Parathyroid adenoma (tissue), 2 donors: ENCODE measurements around the gene GIPC1.

Source experiments
- H2AFZ ChIP-seq: fragments of 300-600 bp; sonication (generic); one replicate; pipeline ENCODE4 v1.7.0; 2017; ENCODE audit warnings: antibody characterized with exemption, mild to moderate bottlenecking
- H3K27ac ChIP-seq: fragments of 300-600 bp; sonication (generic); one replicate; pipeline ENCODE4 v1.7.0; 2017
- H3K27me3 ChIP-seq: fragments of 300-600 bp; sonication (generic); one replicate; pipeline ENCODE4 v1.7.0; 2017; ENCODE audit warnings: low read length; ENCODE audit not compliant: control insufficient read depth, insufficient read depth
- H3K36me3 ChIP-seq: fragments of 300-600 bp; sonication (generic); one replicate; pipeline ENCODE4 v1.7.0; 2017; ENCODE audit warnings: low read length; ENCODE audit not compliant: control insufficient read depth, insufficient read depth
- H3K4me1 ChIP-seq: fragments of 300-600 bp; sonication (generic); one replicate; pipeline ENCODE4 v1.7.0; 2017; ENCODE audit warnings: control low read depth
- H3K4me2 ChIP-seq: fragments of 300-600 bp; sonication (generic); one replicate; pipeline ENCODE4 v1.7.0; 2017; ENCODE audit warnings: low read length
- H3K4me3 ChIP-seq: fragments of 300-600 bp; sonication (generic); one replicate; pipeline ENCODE4 v1.7.0; 2017; ENCODE audit warnings: low read depth, low read length
- H3K79me2 ChIP-seq: fragments of 300-600 bp; sonication (generic); one replicate; pipeline ENCODE4 v1.7.0; 2017; ENCODE audit warnings: control low read depth
- H3K9ac ChIP-seq: fragments of 300-600 bp; sonication (generic); one replicate; pipeline ENCODE4 v1.7.0; 2017; ENCODE audit warnings: mild to moderate bottlenecking
- H3K9me3 ChIP-seq: fragments of 300-600 bp; sonication (generic); one replicate; pipeline ENCODE4 v1.7.0; 2017; ENCODE audit warnings: low read length; ENCODE audit not compliant: control insufficient read depth
- CTCF ChIP-seq: fragments of 300-600 bp; sonication (generic); IDR thresholded peaks from one replicate; pipeline ENCODE4 v1.7.0; 2017; ENCODE audit warnings: antibody characterized with exemption, mild to moderate bottlenecking
- donor health status: primary hyperparathyroidism.

The GIPC1 gene

GRCh38 chr19:14526423-14526822 lies 30.5 kb upstream of the GIPC1 start:
- no peak overlapping the region for H3K27ac ChIP-seq

GRCh38 chr19:14525729-14526128 lies 29.8 kb upstream of the GIPC1 start:
- Histone ChIP-seq H3K4me1 (no peaks in the 10 kb centered on the region), H3K27ac (no peak overlapping the region)

More at GRCh38 chr19:14526423-14526822, 30.5 kb upstream of the GIPC1 start:
- Histone ChIP-seq H3K9me3 (no peaks in the 10 kb centered on the region), H3K9ac (no peak overlapping the region), H3K4me3 (no peak overlapping the region), H2AFZ (peak overlapping the region; percentile 16), H3K27me3 (no peaks in the 10 kb centered on the region), H3K36me3 (no peaks in the 10 kb centered on the region), H3K79me2 (peaks cover 7% of the 10 kb centered on the region), H3K4me1 (peaks cover 2% of the 10 kb centered on the region), H3K4me2 (no peak overlapping the region)
- TF ChIP-seq CTCF = no peak

GRCh38 chr19:14520543-14520942 lies 24.6 kb upstream of the GIPC1 start:
- Histone ChIP-seq H3K27ac (no peak overlapping the region), H3K4me1 (peaks cover 11% of the 10 kb centered on the region)
- no peak for TF ChIP-seq CTCF

More at GRCh38 chr19:14525729-14526128, 29.8 kb upstream of the GIPC1 start:
- no peak overlapping the region for H3K4me3 ChIP-seq
- H3K79me2 ChIP-seq = peaks cover under 1% of the 10 kb centered on the region
- no peaks in the 10 kb centered on the region for H3K27me3 ChIP-seq
- H3K9ac ChIP-seq = no peak overlapping the region
- H3K4me2 ChIP-seq = no peak overlapping the region
- no peaks in the 10 kb centered on the region for H3K36me3 ChIP-seq
- no peak for TF ChIP-seq CTCF
- peak overlapping the region; percentile 16 for H2AFZ ChIP-seq
- H3K9me3 ChIP-seq = no peaks in the 10 kb centered on the region

GRCh38 chr19:14519860-14520407 lies 24.0 kb upstream of the GIPC1 start:
- Histone ChIP-seq H3K27me3 (no peaks in the 10 kb centered on the region), H3K27ac (peak overlapping the region; percentile 89), H3K36me3 (no peaks in the 10 kb centered on the region), H3K9ac (no peak overlapping the region), H3K4me2 (no peak overlapping the region), H2AFZ (no peak overlapping the region), H3K4me3 (no peak overlapping the region), H3K4me1 (peaks cover 17% of the 10 kb centered on the region), H3K9me3 (no peaks in the 10 kb centered on the region), H3K79me2 (peaks cover 14% of the 10 kb centered on the region)
- no peak for TF ChIP-seq CTCF

More at GRCh38 chr19:14520543-14520942, 24.6 kb upstream of the GIPC1 start:
- peaks cover 12% of the 10 kb centered on the region for H3K79me2 ChIP-seq
- no peak overlapping the region for H3K9ac ChIP-seq
- H2AFZ ChIP-seq = no peak overlapping the region
- no peak overlapping the region for H3K4me2 ChIP-seq
- H3K27me3 ChIP-seq = no peaks in the 10 kb centered on the region
- no peaks in the 10 kb centered on the region for H3K9me3 ChIP-seq
- no peaks in the 10 kb centered on the region for H3K36me3 ChIP-seq
- H3K4me3 ChIP-seq = no peak overlapping the region

GRCh38 chr19:14519245-14519859 lies 23.4 kb upstream of the GIPC1 start:
- H2AFZ ChIP-seq = no peak overlapping the region
- no peak overlapping the region for H3K4me3 ChIP-seq
- peaks cover 18% of the 10 kb centered on the region for H3K4me1 ChIP-seq
- H3K9ac ChIP-seq = no peak overlapping the region
- no peaks in the 10 kb centered on the region for H3K36me3 ChIP-seq
- no peaks in the 10 kb centered on the region for H3K27me3 ChIP-seq
- no peak overlapping the region for H3K4me2 ChIP-seq
- H3K79me2 ChIP-seq = peaks cover 14% of the 10 kb centered on the region
- H3K9me3 ChIP-seq = no peaks in the 10 kb centered on the region
- H3K27ac ChIP-seq = peak overlapping the region; percentile 89
- no peak for TF ChIP-seq CTCF
